LoVo (cell line): ENCODE results near the gene DNASE1.
A peak's percentile ranks its signal among the peaks of the same experiment; 100 is the strongest.

Source experiments
- DNase-seq: peaks from one replicate; pipeline ENCODE4 v3.0.0-alpha.2; 2016; ENCODE audit warnings: low spot score

Gene DNASE1

GRCh38 chr16:3696425-3697218 is 42.1 kb downstream of the DNASE1 start:
- peak; percentile 46 for DNase-seq

DNA sequence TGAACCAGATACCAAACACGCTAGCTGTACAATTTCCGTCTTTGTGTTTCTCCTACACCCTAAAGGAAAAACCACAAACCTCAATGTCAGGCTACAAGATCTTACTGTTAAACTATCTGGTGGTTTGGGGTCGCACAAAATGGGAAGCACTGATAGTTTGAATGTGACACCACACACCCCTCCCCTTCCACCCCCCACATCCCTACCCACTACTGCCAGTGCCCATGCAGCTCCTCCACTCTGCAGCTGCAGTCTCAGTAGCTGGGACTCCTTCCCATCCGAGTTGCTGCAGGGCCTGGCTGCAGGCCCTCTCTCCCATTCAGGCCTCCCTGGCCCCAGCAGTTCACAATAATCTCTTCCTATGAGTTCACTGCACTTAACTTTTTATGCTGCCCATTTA is 44.5 kb downstream of the DNASE1 start:
- no peak for DNase-seq

DNA sequence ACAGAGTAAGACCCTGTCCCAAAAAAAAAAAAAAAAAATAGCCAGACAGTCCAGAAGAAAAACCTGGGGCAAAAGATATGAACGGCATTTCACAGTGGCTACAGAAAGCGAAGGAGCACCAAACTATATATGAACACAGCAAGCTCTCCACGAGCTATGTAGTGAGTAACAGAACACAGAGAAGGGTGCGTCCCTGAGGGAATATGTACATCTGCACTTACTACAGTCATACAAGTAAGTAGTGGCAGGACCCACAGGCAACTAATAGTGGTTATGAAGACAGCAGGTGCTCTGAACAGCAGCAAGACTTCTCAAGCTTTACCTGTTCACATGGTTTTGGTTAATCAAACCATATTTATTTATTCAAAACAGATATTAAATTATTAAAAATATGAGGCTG is 47.0 kb downstream of the DNASE1 start:
- no peak for DNase-seq

DNA sequence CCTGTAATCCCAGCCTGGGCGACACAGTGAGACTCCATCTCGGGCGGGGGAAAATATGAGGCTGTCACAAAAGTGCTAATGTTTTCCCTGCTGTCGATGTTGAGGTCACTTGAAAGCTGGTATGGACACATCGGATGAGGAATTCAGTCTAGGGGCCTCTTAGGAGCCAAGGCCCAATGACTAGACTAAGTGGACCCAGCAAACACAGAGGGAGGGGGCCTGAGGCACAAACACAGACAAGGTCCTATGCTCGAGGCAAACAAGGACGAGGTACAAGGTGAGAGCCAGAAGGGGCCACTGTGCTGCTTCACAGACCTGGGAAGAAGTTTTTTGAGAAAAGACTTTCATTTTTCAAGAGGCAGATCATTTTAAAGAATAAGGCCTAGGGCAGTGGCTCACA is 47.6 kb downstream of the DNASE1 start:
- no peak for DNase-seq

DNA sequence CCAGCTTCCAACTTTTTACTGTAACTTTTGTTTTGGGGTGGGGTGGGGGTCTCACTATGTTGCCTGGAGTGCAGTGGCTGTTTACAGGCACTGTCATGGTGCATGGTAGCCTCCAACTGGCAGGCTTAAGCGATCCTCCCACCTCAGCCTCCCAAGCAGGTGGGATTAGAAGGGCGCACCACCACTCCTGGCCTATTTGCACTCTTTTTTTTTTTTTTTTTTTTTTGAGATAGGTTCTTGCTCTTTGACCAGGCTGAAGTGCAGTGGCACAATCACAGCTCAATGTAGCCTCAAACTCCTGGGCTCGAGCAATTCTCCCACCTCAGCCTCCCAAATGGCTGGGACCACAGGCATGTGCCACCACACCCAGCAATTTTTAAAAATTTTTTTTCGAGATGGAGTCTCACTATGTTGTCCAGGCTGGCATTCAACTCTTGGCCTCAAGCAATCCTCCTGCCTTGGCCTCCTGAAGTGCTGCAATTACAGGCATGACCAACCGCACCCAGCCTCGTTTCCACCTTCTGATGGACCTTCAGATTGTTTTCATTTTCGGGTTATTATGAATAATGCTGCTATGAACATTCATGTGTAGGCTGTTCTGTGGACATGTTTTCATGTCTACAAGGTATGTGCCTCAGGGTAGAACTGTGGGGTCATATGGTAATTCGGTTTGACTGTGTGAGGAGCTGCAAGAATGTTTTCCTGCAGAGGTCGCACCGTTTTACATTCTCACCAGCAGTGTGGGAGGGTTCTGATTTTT is 51.9 kb downstream of the DNASE1 start:
- no peak for DNase-seq
